Activated CD4-positive, alpha-beta memory T cell treated with anti-CD3 and anti-CD28 coated beads, Interleukin-2, amount 10 ng/mL, durations not matched to agents 7 days and 5 days (primary cell): Measurements from ENCODE around the gene RBBP8NL. TPM values are rescaled to one million over a fixed set of nuclear protein-coding genes. Genes with fewer than 3 reads are reported as not detected.

Source experiments
- CTCF ChIA-PET: fragments of 350-600 bp; sonication (Branson Sonifier 250); formaldehyde crosslinking; loops from one replicate; lab custom pipeline; 2021; ENCODE audit warnings: antibody characterized with exemption, inconsistent platforms; lab: Charles Lee
- POLR2A ChIA-PET: fragments of 350-600 bp; sonication (Branson Sonifier 250); formaldehyde crosslinking; loops from one replicate; lab custom pipeline; 2021; ENCODE audit warnings: antibody characterized with exemption; lab: Charles Lee
- DNase-seq: peaks from one replicate; pipeline ENCODE4 v3.0.0-alpha.2; 2020
- H3K27ac Mint-ChIP-seq: one replicate; pipeline ENCODE4 v1.8.0; 2021; ENCODE audit warnings: mild to moderate bottlenecking, mixed read lengths
- H3K27me3 Mint-ChIP-seq: one replicate; pipeline ENCODE4 v1.8.0; 2021; ENCODE audit warnings: mixed read lengths
- H3K36me3 Mint-ChIP-seq: one replicate; pipeline ENCODE4 v1.8.0; 2021; ENCODE audit warnings: low read depth, mixed read lengths
- H3K4me1 Mint-ChIP-seq: one replicate; pipeline ENCODE4 v1.8.0; 2021; ENCODE audit warnings: mixed read lengths
- H3K4me3 Mint-ChIP-seq: one replicate; pipeline ENCODE4 v1.8.0; 2021; ENCODE audit warnings: mild to moderate bottlenecking, mixed read lengths
- H3K9me3 Mint-ChIP-seq: one replicate; pipeline ENCODE4 v1.8.0; 2021; ENCODE audit warnings: mixed read lengths
- total RNA-seq, 2 experiments: library from RNA; stranded (reverse); gene quantifications; one replicate each; pipeline ENCODE4 v1.2.3, GENCODE V29; 2021

RBBP8NL gene
- total RNA-seq, 2 experiments from 2014 or later: not detected

DNA sequence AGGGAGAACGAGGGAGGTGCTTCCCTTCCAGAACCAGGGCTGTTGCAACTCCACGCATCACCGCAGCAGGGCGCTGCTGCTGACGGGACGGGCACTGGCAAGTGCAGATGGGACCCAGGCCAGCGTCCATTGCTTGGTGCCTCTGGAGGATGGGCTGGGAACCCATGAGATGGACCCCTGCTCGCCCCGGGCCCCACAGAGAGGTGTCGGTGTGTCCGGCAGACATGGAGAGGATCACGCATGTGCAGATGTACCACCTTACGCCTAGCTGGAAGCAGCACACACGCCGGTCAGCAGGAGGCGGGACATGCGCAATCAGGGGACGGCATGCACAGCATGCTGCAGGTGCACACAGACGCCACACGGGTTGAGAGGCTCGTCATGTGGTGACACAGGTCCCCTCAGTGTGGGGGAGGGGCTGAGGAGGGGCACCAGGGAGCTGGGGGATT lies 26.0 kb downstream of the RBBP8NL start:
- Mint-ChIP-seq H3K27me3 (no peaks in the 10 kb centered on the region), H3K36me3 (peaks cover 6% of the 10 kb centered on the region), H3K27ac (no peak overlapping the region), H3K9me3 (no peaks in the 10 kb centered on the region), H3K4me3 (no peak overlapping the region), H3K4me1 (peaks cover 20% of the 10 kb centered on the region)
- POLR2A ChIA-PET: no interaction called here
- DNase-seq: no peak
- CTCF ChIA-PET: no interaction called here

DNA sequence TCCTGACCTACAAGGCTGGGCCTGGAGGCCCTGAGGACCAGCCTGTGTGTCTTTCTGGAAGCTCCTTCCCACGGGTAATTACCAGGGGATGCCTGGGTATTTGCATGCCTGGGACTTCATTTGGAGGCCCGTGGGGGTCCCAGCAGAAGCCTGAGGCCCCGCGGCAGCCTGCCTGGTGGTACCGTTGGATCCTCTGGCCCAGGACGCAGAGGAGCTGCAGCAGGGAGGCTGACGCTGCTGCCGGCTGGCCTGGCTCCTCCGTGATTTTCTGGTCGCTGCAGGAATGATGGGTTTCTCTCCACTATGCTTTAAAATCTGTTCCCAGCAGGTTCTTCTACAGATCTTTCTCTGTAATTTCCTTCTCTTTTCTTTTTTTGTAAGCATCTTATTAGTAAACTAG lies 26.8 kb downstream of the RBBP8NL start:
- Mint-ChIP-seq H3K27me3 (no peaks in the 10 kb centered on the region), H3K4me3 (no peak overlapping the region), H3K4me1 (peaks cover 12% of the 10 kb centered on the region), H3K9me3 (no peaks in the 10 kb centered on the region), H3K27ac (no peak overlapping the region), H3K36me3 (peaks cover 6% of the 10 kb centered on the region)
- POLR2A ChIA-PET: interaction anchor here (0.9 to 1.8 kb wide), 2 partner anchors 11 to 13 kb away, joined by 3 to 5 read pairs; partner anchors contain the start of gene RPS21
- DNase-seq: no peak
- CTCF ChIA-PET: interaction anchor here (1.0 to 1.4 kb wide), 2 partner anchors 9 to 18 kb away, joined by 3 to 5 read pairs; no protein-coding TSS in a partner anchor

GRCh38 chr20:62400021-62400420 lies 27.3 kb downstream of the RBBP8NL start:
- H3K4me1 Mint-ChIP-seq: peaks cover 7% of the 10 kb centered on the region
- H3K4me3 Mint-ChIP-seq: no peak overlapping the region
- H3K27me3 Mint-ChIP-seq: no peaks in the 10 kb centered on the region
- ChIA-PET POLR2A (interaction anchor here (0.9 to 1.8 kb wide), 2 partner anchors 11 to 13 kb away, joined by 3 to 5 read pairs; partner anchors contain the start of gene RPS21), CTCF (interaction anchor here (1.0 to 1.4 kb wide), 2 partner anchors 10 to 17 kb away, joined by 3 to 5 read pairs; no protein-coding TSS in a partner anchor)
- no peak for DNase-seq
- no peak overlapping the region for H3K27ac Mint-ChIP-seq
- H3K36me3 Mint-ChIP-seq: peaks cover 6% of the 10 kb centered on the region
- H3K9me3 Mint-ChIP-seq: no peaks in the 10 kb centered on the region

DNA sequence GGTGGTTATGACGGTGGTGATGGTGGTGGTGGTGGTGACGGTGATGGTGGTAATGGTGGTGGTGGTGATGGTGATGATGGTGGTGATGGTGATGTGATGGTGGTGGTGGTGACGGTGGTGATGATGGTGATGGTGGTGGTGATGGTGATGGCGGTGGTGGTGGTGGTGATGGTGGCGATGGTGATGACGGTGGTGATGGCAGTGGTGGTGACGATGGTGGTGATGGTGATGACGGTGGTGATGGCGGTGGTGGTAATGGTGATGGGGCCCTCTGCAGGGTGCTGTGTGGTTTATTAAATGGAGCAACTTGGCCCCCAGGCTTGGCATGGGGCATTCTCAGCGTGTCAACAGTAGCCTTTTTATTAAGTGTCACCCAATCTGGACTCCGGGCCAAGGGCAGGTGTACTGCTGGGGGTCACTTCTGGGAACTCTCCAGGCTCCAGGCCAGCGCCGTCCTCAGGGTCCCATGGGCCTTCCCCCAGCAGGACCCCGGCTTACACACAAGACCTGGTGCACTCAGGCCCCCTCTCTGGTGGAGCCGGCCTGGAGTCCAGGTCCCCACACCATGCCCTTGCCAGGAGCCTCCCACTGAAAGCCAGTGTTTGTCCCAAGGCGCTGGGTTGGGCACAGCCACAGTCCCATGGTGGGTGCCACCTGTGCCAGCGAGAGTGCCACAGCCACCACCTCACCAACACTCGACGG lies 29.1 kb downstream of the RBBP8NL start:
- no peaks in the 10 kb centered on the region for H3K9me3 Mint-ChIP-seq
- POLR2A ChIA-PET: no interaction called here
- CTCF ChIA-PET: no interaction called here
- no peaks in the 10 kb centered on the region for H3K27me3 Mint-ChIP-seq
- no peak overlapping the region for H3K27ac Mint-ChIP-seq
- H3K4me1 Mint-ChIP-seq: peaks cover 1% of the 10 kb centered on the region
- peaks cover 6% of the 10 kb centered on the region for H3K36me3 Mint-ChIP-seq
- DNase-seq: no peak
- H3K4me3 Mint-ChIP-seq: no peak overlapping the region

- H3K27me3 Mint-ChIP-seq: no peaks in the 10 kb centered on the region
- no peaks in the 10 kb centered on the region for H3K4me1 Mint-ChIP-seq
- no peaks in the 10 kb centered on the region for H3K9me3 Mint-ChIP-seq
- H3K36me3 Mint-ChIP-seq: peaks cover 11% of the 10 kb centered on the region
- no peak overlapping the region for H3K27ac Mint-ChIP-seq
- POLR2A ChIA-PET: no interaction called here
- no peak for DNase-seq
- CTCF ChIA-PET: no interaction called here
- no peak overlapping the region for H3K4me3 Mint-ChIP-seq
These were observed 30.7 kb downstream of the RBBP8NL start for GRCh38 chr20:62396367-62397239.

DNA sequence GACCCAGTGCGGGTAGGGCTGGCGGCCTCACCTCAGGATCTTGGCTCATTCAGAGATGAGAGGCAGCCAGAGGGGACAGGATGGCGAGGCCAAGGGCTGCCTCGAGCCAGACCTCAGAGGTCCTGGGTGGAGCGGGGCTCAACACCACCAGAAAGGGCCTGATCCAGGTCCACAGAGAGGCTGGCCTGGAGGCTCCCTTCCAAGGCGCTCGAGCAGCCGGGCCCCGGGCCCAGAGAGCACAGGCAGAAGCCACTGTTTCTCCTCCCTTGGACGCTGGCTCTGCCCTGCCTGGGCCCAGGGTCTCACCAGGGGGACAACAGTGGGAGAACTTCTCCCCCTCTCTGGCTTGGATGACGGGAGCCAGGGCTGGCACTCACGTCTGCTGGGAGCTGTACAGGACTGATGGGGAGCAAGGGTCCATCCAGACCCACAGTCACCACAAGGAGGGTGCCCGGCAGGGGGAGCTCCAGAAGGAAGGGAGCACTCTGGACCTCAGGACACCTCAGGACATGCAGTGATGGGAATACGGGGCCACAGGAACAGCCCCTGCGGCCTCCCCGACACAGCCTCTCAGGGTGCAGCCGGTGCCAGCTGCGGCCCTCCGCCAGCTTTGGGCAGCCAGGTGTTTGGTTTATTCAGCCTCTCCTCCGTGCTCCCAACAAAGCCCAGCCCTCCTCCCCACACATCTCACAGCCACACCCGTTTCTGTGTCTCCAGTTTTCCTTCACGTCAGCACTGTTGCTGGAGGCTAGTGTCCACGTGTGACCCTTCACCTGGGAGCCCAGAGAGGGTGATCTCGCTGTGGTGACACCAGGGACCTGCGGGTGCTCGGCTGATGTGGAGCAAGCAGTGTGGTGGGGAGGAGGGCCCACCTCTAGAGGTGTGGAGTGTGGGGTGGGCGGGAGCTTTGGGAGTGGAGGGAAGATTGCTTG lies 31.8 kb downstream of the RBBP8NL start:
- Mint-ChIP-seq H3K27ac (no peak overlapping the region), H3K4me1 (no peaks in the 10 kb centered on the region), H3K36me3 (peaks cover 15% of the 10 kb centered on the region), H3K4me3 (no peak overlapping the region), H3K9me3 (no peaks in the 10 kb centered on the region), H3K27me3 (no peaks in the 10 kb centered on the region)
- ChIA-PET POLR2A (interaction anchor here (0.8 kb wide), 1 partner anchor 10 kb away, joined by 3 read pairs; no protein-coding TSS in a partner anchor), CTCF (no interaction called here)
- DNase-seq: no peak

DNA sequence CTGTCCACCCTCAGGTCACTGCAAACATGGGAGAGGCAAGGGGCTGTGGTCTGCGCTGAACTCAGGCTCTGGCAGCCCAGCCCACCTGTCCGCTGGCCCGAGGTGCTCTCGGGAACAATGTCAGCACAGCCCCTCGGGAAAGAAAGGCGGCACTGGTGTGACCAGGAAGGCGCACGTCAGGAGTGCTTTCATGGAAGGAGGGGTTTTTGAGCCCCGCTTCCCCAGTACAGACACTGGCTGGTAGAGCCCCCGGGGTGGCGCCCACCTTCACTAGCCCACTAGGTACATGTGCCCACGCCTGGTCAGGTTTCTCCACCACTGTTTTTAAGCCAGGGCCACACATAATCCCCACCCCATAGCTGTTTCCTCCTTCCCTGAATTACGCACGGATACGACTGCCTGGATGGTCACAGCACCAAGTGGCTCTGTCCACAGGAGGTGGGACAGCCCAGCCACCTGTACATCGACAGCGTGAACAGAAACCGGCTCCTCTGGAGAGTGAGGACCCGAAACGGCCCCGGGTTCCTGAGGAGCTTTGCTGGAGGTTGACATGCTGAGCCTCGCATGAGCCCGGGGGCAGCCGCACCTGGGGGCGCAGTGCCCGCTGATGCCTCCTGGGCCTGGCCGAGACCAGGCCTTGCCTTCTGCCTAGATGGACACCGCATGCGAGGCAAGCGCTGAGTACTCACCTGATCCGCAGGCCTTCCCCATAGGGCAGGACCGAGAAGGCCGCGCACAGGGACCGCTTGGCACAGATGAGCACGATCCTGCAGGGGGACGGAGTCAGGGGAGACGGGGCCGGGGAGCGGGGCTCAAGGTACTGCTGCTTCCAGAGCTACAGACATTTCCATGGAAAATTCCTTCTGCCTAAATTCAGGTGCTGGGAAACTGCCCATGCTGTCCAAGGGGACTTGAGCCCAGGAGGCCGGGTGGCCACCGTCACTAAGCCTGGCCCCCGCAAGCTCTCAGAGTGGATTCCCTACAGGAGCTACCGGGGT lies 32.8 kb downstream of the RBBP8NL start:
- ChIA-PET CTCF (no interaction called here), POLR2A (interaction anchor here (0.8 kb wide), 1 partner anchor 11 kb away, joined by 3 read pairs; no protein-coding TSS in a partner anchor)
- no peak overlapping the region for H3K27ac Mint-ChIP-seq
- H3K36me3 Mint-ChIP-seq: peaks cover 24% of the 10 kb centered on the region
- H3K4me1 Mint-ChIP-seq: peaks cover 3% of the 10 kb centered on the region
- H3K4me3 Mint-ChIP-seq: no peak overlapping the region
- H3K27me3 Mint-ChIP-seq: no peaks in the 10 kb centered on the region
- DNase-seq: no peak
- H3K9me3 Mint-ChIP-seq: no peaks in the 10 kb centered on the region

- H3K27me3 Mint-ChIP-seq: no peaks in the 10 kb centered on the region
- peaks cover 10% of the 10 kb centered on the region for H3K4me1 Mint-ChIP-seq
- ChIA-PET CTCF (no interaction called here), POLR2A (no interaction called here)
- no peak overlapping the region for H3K27ac Mint-ChIP-seq
- H3K9me3 Mint-ChIP-seq: no peaks in the 10 kb centered on the region
- no peak for DNase-seq
- peaks cover 32% of the 10 kb centered on the region for H3K36me3 Mint-ChIP-seq
- H3K4me3 Mint-ChIP-seq: no peak overlapping the region
These were observed 33.5 kb downstream of the RBBP8NL start for GRCh38 chr20:62393830-62394229.

GRCh38 chr20:62393335-62393665 lies 34.0 kb downstream of the RBBP8NL start:
- Mint-ChIP-seq H3K36me3 (peaks cover 37% of the 10 kb centered on the region), H3K27ac (no peak overlapping the region)
- CTCF ChIA-PET: no interaction called here

DNA sequence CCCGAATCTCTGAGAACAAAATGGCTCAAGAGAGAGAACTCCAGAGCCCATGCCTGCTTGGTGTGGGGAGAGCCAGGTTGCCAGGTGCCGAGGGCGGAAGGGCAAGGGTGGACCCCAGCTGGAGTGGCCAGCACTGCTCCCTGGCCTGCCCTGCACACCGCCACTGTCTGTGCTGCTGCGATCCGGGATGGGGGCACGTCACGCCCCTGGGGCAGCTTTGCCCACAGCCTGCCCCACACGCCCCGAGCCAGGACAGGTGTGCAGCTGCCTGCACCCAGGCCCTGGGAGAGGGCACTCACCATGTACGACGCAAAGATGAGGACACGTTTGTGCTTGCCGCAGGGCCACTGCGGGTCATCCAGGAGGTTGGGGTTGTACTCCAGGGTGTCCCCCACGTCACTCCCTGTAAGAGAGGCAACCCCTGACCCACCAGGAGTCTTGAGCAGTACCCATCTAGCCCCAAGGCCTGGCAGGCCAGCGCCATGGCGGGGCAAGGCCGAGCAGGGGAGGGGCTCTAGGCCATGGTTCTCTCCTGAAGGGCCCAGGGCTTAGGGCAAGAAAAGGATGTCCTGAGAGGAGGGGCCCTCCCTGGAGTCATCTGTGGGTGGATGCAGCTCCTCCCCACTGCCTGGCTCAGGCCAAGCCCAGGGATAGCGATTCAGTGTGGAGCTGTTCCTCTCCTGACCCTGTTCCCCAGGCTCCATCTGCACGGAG lies 34.6 kb downstream of the RBBP8NL start:
- ChIA-PET POLR2A (no interaction called here), CTCF (no interaction called here)
- peaks cover 21% of the 10 kb centered on the region for H3K4me1 Mint-ChIP-seq
- DNase-seq: no peak
- H3K27me3 Mint-ChIP-seq: no peaks in the 10 kb centered on the region
- H3K36me3 Mint-ChIP-seq: peaks cover 39% of the 10 kb centered on the region
- no peaks in the 10 kb centered on the region for H3K9me3 Mint-ChIP-seq
- H3K27ac Mint-ChIP-seq: no peak overlapping the region
- no peak overlapping the region for H3K4me3 Mint-ChIP-seq

More at GRCh38 chr20:62393335-62393665, 34.0 kb downstream of the RBBP8NL start:
- DNase-seq: no peak
- Mint-ChIP-seq H3K4me1 (peaks cover 15% of the 10 kb centered on the region), H3K9me3 (no peaks in the 10 kb centered on the region), H3K27me3 (no peaks in the 10 kb centered on the region), H3K4me3 (no peak overlapping the region)
- POLR2A ChIA-PET: no interaction called here

- CTCF ChIA-PET: interaction anchor here (1.1 kb wide), 1 partner anchor 9 kb away, joined by 3 read pairs; no protein-coding TSS in a partner anchor
These were observed 35.3 kb downstream of the RBBP8NL start for GRCh38 chr20:62392077-62392418.

More at GRCh38 chr20:62392077-62392418, 35.3 kb downstream of the RBBP8NL start:
- Mint-ChIP-seq H3K4me1 (peaks cover 24% of the 10 kb centered on the region), H3K4me3 (no peak overlapping the region), H3K9me3 (no peaks in the 10 kb centered on the region), H3K36me3 (peaks cover 41% of the 10 kb centered on the region), H3K27ac (no peak overlapping the region), H3K27me3 (no peaks in the 10 kb centered on the region)
- no peak for DNase-seq
- POLR2A ChIA-PET: no interaction called here
